ENCODE data around the gene PAQR9. TPM values are rescaled to one million over a fixed set of nuclear protein-coding genes. Genes with fewer than 3 reads are reported as not detected.

Gene PAQR9
- total and polyA plus RNA-seq, 11 donors = 5.0 to 20.5 (median 13.8) TPM

GRCh38 chr3:142931222-142931621 lies 32.3 kb downstream of the PAQR9 start:
- intact Hi-C loops (cut with DNase I) = loop anchor here in 1 of 10 donors (10.0 kb wide), 1 partner anchor 96 kb away; no protein-coding TSS in a partner anchor
- 54 to 72% (median 68%) methylated on average over 6 of the region's 6 CpGs for WGBS, 4 donors

DNA sequence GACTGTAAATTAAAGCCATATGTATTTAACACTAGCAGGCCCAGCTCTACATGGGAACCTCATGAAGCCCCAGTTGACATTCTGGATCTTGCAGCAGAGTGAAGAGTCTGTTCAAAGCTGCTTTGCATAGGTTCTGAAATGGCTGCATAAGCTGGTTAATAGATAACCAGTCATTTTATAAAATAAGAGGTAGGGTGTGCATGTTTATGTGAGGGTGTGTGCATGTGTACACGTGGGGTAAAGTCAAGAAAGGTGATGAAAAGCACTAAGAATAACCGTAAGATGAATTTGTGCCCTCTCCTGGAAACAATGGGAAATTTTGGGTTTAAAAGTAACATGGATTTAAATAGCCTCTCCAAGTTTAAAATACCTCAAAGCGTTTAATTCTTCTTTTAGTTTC lies 33.0 kb downstream of the PAQR9 start:
- WGBS, 4 donors = 42 to 46% (median 45%) methylated on average over 3 of the region's 3 CpGs
- H3K4me1 ChIP-seq = peaks cover 0 to 6% (median 0%) of the 10 kb centered on the region in 12 donors
- intact Hi-C loops (cut with DNase I) = loop anchor here in 1 of 10 donors (10.0 kb wide), 1 partner anchor 96 kb away; no protein-coding TSS in a partner anchor
- H3K27me3 ChIP-seq = no peaks in the 10 kb centered on the region
- TF ChIP-seq, protein P1, sequence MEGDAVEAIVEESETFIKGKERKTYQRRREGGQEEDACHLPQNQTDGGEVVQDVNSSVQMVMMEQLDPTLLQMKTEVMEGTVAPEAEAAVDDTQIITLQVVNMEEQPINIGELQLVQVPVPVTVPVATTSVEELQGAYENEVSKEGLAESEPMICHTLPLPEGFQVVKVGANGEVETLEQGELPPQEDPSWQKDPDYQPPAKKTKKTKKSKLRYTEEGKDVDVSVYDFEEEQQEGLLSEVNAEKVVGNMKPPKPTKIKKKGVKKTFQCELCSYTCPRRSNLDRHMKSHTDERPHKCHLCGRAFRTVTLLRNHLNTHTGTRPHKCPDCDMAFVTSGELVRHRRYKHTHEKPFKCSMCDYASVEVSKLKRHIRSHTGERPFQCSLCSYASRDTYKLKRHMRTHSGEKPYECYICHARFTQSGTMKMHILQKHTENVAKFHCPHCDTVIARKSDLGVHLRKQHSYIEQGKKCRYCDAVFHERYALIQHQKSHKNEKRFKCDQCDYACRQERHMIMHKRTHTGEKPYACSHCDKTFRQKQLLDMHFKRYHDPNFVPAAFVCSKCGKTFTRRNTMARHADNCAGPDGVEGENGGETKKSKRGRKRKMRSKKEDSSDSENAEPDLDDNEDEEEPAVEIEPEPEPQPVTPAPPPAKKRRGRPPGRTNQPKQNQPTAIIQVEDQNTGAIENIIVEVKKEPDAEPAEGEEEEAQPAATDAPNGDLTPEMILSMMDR (IDR thresholded peaks at IDR 0.05) = peak in 3 of 12 donors; percentile 6 to 20 (median 17)
- TF ChIP-seq POLR2A (IDR thresholded peaks at IDR 0.05) = no peak
- H3K4me3 ChIP-seq = no peak overlapping the region
- H3K9me3 ChIP-seq = no peaks in the 10 kb centered on the region
- no peak for DNase-seq
- H3K36me3 ChIP-seq = no peaks in the 10 kb centered on the region
- ATAC-seq = no peak
- no peak overlapping the region for H3K27ac ChIP-seq

More at GRCh38 chr3:142931222-142931621, 32.3 kb downstream of the PAQR9 start:
- DNase-seq (no peak), ATAC-seq (peak in 1 of 4 donors; percentile 22)
- no peak for TF ChIP-seq POLR2A (IDR thresholded peaks at IDR 0.05)
- TF ChIP-seq, protein P1 (IDR thresholded peaks at IDR 0.05) = peak in 1 of 12 donors; percentile 10
- Histone ChIP-seq H3K9me3 (no peaks in the 10 kb centered on the region), H3K27ac (no peak overlapping the region), H3K36me3 (no peaks in the 10 kb centered on the region), H3K4me1 (peaks cover 0 to 6% (median 0%) of the 10 kb centered on the region in 12 donors), H3K27me3 (no peaks in the 10 kb centered on the region), H3K4me3 (no peak overlapping the region)

- ATAC-seq = no peak
- intact Hi-C loops (cut with DNase I) = loop anchor here in 6 of 10 donors (2.0 to 10.0 kb wide), 5 partner anchors 57 to 95 kb away; no protein-coding TSS in a partner anchor
- Histone ChIP-seq H3K27ac (no peak overlapping the region), H3K9me3 (no peaks in the 10 kb centered on the region), H3K4me3 (no peak overlapping the region), H3K4me1 (peaks cover 0 to 6% (median 0%) of the 10 kb centered on the region in 12 donors), H3K27me3 (no peaks in the 10 kb centered on the region), H3K36me3 (no peaks in the 10 kb centered on the region)
- 63 to 92% (median 89%) methylated on average over 3 of the region's 3 CpGs for WGBS, 4 donors
- TF ChIP-seq POLR2A (IDR thresholded peaks at IDR 0.05) = no peak
- TF ChIP-seq, protein P1 (IDR thresholded peaks at IDR 0.05) = no peak
- DNase-seq = no peak
These were observed 33.6 kb downstream of the PAQR9 start for GRCh38 chr3:142929890-142930289.

- peaks cover 0 to 6% (median 0%) of the 10 kb centered on the region in 12 donors for H3K4me1 ChIP-seq
- intact Hi-C loops (cut with DNase I) = loop anchor here in 6 of 10 donors (2.0 to 5.0 kb wide), 4 partner anchors 58 to 64 kb away; no protein-coding TSS in a partner anchor
- no peaks in the 10 kb centered on the region for H3K9me3 ChIP-seq
- ATAC-seq = peak; percentile 71 to 82 (median 78)
- no peak for TF ChIP-seq POLR2A (IDR thresholded peaks at IDR 0.05)
- TF ChIP-seq, protein P1 (IDR thresholded peaks at IDR 0.05) = peak; percentile 23 to 58 (median 44)
- no peak overlapping the region for H3K4me3 ChIP-seq
- H3K27ac ChIP-seq = no peak overlapping the region
- no peaks in the 10 kb centered on the region for H3K36me3 ChIP-seq
- no peaks in the 10 kb centered on the region for H3K27me3 ChIP-seq
- 12 to 23% (median 16%) methylated on average over 3 of the region's 3 CpGs for WGBS, 4 donors
- peak in 2 of 5 donors; percentile 50 to 66 for DNase-seq
These were observed 34.4 kb downstream of the PAQR9 start for GRCh38 chr3:142929109-142929508.

Measured in heart left ventricle (tissue), 16 donors.